Smooth muscle cell (in vitro differentiated cells): ENCODE measurements around the gene MYRF. TPM values are rescaled to one million over a fixed set of nuclear protein-coding genes. Genes with fewer than 3 reads are reported as not detected.

Experiments
- DNase-seq: peaks from one replicate; lab custom pipeline; 2025; ENCODE audit not compliant: unreplicated experiment; lab: John Stamatoyannopoulos, UW
- H2AFZ ChIP-seq: fragments of 200-600 bp; sonication (generic); 2 replicates; pipeline ENCODE4 v1.6.0; 2016; ENCODE audit warnings: antibody characterized with exemption, low read depth, mild to moderate bottlenecking
- H3F3A ChIP-seq: fragments of 200-600 bp; sonication (generic); 2 replicates; pipeline ENCODE4 v1.6.0; 2017; ENCODE audit warnings: antibody characterized with exemption, low read depth
- H3K27ac ChIP-seq: fragments of 200-600 bp; sonication (generic); 2 replicates; pipeline ENCODE4 v1.5.1; 2016; ENCODE audit warnings: low read depth, mild to moderate bottlenecking
- H3K27me3 ChIP-seq: fragments of 200-600 bp; sonication (generic); 2 replicates; pipeline ENCODE4 v1.6.1; 2016; ENCODE audit warnings: low read depth, mild to moderate bottlenecking
- H3K36me3 ChIP-seq: fragments of 200-600 bp; sonication (generic); 2 replicates; pipeline ENCODE4 v1.5.1; 2016; ENCODE audit warnings: low read depth
- H3K4me1 ChIP-seq: fragments of 200-600 bp; sonication (generic); 2 replicates; pipeline ENCODE4 v1.5.1; 2016; ENCODE audit warnings: low read depth
- H3K4me2 ChIP-seq: fragments of 200-600 bp; sonication (generic); 2 replicates; pipeline ENCODE4 v1.6.0; 2016; ENCODE audit warnings: mild to moderate bottlenecking
- H3K4me3 ChIP-seq: fragments of 200-600 bp; sonication (generic); 2 replicates; pipeline ENCODE4 v1.5.1; 2016; ENCODE audit warnings: mild to moderate bottlenecking
- H3K79me2 ChIP-seq: fragments of 200-600 bp; sonication (generic); 2 replicates; pipeline ENCODE4 v1.6.0; 2016; ENCODE audit warnings: low read depth, mild to moderate bottlenecking
- H3K9ac ChIP-seq: fragments of 200-600 bp; sonication (generic); 2 replicates; pipeline ENCODE4 v1.6.0; 2016; ENCODE audit warnings: low read depth
- H3K9me3 ChIP-seq: fragments of 200-600 bp; sonication (generic); replicated peaks from 2 replicates; pipeline ENCODE4 v1.5.1; 2016; ENCODE audit warnings: low read depth
- H4K20me1 ChIP-seq: fragments of 200-600 bp; sonication (generic); 2 replicates; pipeline ENCODE4 v1.6.0; 2016; ENCODE audit warnings: low read depth
- CTCF ChIP-seq: fragments of 200-600 bp; sonication (generic); IDR thresholded peaks from 2 replicates; pipeline ENCODE4 v1.5.1; 2017; ENCODE audit warnings: borderline replicate concordance, mild to moderate bottlenecking, antibody characterized with exemption; ENCODE audit not compliant: insufficient read depth, poor library complexity, severe bottlenecking
- WGBS: methylation state at CpG from one replicate; pipeline ENCODE4 v1.1.7; 2016; ENCODE audit warnings: low lambda C conversion rate; 5-methylcytosine and 5-hydroxymethylcytosine counted together
- polyA plus RNA-seq: library from polyadenylated mRNA; unstranded; fragments of >200 nt; fragmentation: Nextera tagmentation; extraction: Ambion mirVana; gene quantifications from 2 replicates; pipeline ENCODE4 v1.2.1, GENCODE V29; 2016
- total RNA-seq: library from RNA; depleted of rRNA; stranded (reverse); fragments of >200 nt; gene quantifications from 2 replicates; pipeline ENCODE4 v1.2.3, GENCODE V29; 2014

Gene MYRF
- total and polyA plus RNA-seq, 2 experiments from 2014 or later = 11.1 to 13.7 TPM

- Histone ChIP-seq H3K27ac (no peak overlapping the region), H3K27me3 (no peaks in the 10 kb centered on the region), H3K4me2 (no peak overlapping the region), H3K9me3 (no peaks in the 10 kb centered on the region), H3K4me1 (peaks cover 14% of the 10 kb centered on the region), H3K79me2 (no peaks in the 10 kb centered on the region), H2AFZ (no peak overlapping the region), H3K36me3 (no peaks in the 10 kb centered on the region), H3K9ac (no peak overlapping the region), H4K20me1 (no peaks in the 10 kb centered on the region), H3F3A (peaks cover 8% of the 10 kb centered on the region), H3K4me3 (no peak overlapping the region)
- 86% methylated on average over 18 of the region's 19 CpGs for WGBS
- no peak for TF ChIP-seq CTCF
- no peak for DNase-seq
These were observed 5.8 kb upstream of the MYRF start for GRCh38 chr11:61746442-61747191.

- 60% methylated on average over 19 of the region's 19 CpGs for WGBS
- Histone ChIP-seq H3K4me1 (peaks cover 14% of the 10 kb centered on the region), H3K4me2 (no peak overlapping the region), H3K36me3 (no peaks in the 10 kb centered on the region), H3K9me3 (no peaks in the 10 kb centered on the region), H3F3A (peaks cover 8% of the 10 kb centered on the region), H3K27ac (no peak overlapping the region), H2AFZ (no peak overlapping the region), H3K4me3 (no peak overlapping the region), H4K20me1 (no peaks in the 10 kb centered on the region), H3K79me2 (no peaks in the 10 kb centered on the region), H3K27me3 (no peaks in the 10 kb centered on the region), H3K9ac (no peak overlapping the region)
- TF ChIP-seq CTCF = peak; percentile 92
- peak; percentile 35 for DNase-seq
These were observed 5.1 kb upstream of the MYRF start for GRCh38 chr11:61747192-61747966.

DNA sequence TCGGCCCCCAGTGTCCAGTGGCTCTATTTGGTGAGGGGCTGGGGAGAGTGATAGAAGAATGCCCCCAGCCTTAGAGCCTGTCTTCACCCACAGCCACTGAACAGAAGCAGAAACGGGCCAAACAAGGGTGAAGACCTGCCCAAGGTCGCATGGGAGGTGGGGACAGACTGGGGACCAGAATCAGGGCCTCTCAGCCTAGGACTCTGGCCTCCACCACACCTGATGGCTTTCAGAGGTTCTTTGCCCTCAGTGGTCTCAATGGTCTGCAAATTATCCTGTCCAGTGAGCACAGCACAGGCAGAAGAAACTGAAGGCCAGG, 4.5 kb upstream of the MYRF start:
- H3K9ac ChIP-seq = no peak overlapping the region
- H3K4me3 ChIP-seq = no peak overlapping the region
- no peaks in the 10 kb centered on the region for H3K27me3 ChIP-seq
- no peak for TF ChIP-seq CTCF
- H3K79me2 ChIP-seq = peaks cover 4% of the 10 kb centered on the region
- no peak overlapping the region for H3K27ac ChIP-seq
- H2AFZ ChIP-seq = no peak overlapping the region
- 60% methylated on average over 3 of the region's 3 CpGs for WGBS
- no peak for DNase-seq
- no peaks in the 10 kb centered on the region for H4K20me1 ChIP-seq
- peaks cover 8% of the 10 kb centered on the region for H3F3A ChIP-seq
- no peak overlapping the region for H3K4me2 ChIP-seq
- no peaks in the 10 kb centered on the region for H3K36me3 ChIP-seq
- H3K9me3 ChIP-seq = no peaks in the 10 kb centered on the region
- H3K4me1 ChIP-seq = peaks cover 16% of the 10 kb centered on the region
